Astrocyte (in vitro differentiated cells and primary cell): Measurements from ENCODE around the gene CAMK1D.

Experiments
- EZH2 ChIP-seq: IDR thresholded peaks from 2 replicates; pipeline ENCODE4 v1.6.1; 2012; ENCODE audit warnings: mild to moderate bottlenecking, low read length, inconsistent platforms; ENCODE audit not compliant: insufficient read depth
- TF ChIP-seq, protein P1 (sequence below): IDR thresholded peaks from 2 replicates; pipeline ENCODE4 v1.5.1; 2011; ENCODE audit warnings: low read depth, mild to moderate bottlenecking, inconsistent platforms, low read length, moderate library complexity; ENCODE audit not compliant: insufficient read depth

DNA sequence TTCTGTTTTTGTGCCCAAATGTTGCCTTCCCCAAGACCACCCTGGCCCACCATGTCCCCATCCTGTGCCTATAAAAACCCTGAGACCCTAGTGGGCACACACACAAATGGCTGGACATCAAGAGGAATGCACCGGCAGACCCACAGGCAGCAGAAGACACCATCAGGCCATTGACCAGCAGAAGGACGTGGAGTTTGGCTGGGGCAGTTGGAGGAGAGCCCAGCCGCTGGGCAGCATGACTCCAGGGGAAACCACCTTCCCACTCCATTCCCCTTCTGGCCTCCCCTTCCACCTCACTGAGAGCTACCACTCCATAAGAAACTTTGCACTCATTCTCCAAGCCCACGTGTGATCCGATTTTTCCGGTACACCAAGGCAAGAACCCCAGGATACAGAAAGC lies 309.2 kb downstream of the CAMK1D start:
- TF ChIP-seq, protein P1, sequence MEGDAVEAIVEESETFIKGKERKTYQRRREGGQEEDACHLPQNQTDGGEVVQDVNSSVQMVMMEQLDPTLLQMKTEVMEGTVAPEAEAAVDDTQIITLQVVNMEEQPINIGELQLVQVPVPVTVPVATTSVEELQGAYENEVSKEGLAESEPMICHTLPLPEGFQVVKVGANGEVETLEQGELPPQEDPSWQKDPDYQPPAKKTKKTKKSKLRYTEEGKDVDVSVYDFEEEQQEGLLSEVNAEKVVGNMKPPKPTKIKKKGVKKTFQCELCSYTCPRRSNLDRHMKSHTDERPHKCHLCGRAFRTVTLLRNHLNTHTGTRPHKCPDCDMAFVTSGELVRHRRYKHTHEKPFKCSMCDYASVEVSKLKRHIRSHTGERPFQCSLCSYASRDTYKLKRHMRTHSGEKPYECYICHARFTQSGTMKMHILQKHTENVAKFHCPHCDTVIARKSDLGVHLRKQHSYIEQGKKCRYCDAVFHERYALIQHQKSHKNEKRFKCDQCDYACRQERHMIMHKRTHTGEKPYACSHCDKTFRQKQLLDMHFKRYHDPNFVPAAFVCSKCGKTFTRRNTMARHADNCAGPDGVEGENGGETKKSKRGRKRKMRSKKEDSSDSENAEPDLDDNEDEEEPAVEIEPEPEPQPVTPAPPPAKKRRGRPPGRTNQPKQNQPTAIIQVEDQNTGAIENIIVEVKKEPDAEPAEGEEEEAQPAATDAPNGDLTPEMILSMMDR = no peak
- no peak for TF ChIP-seq EZH2
